NCI-H2081 treated with DMSO at 0.1 percent for 48 hours (cell line): ENCODE data around the gene BCL7A.

ENCODE experiments used
- DNase-seq: peaks from one replicate; lab custom pipeline; 2025; lab: John Stamatoyannopoulos, UW

The BCL7A gene

GRCh38 chr12:122079033-122079531 lies 57.4 kb downstream of the BCL7A start:
- DNase-seq: no peak

- no peak for DNase-seq
Measured at GRCh38 chr12:122079532-122080081, 57.9 kb downstream of the BCL7A start.

- DNase-seq: no peak
Measured at GRCh38 chr12:122080149-122081082, 58.7 kb downstream of the BCL7A start.

- no peak for DNase-seq
Measured at GRCh38 chr12:122081083-122081696, 59.5 kb downstream of the BCL7A start.

GRCh38 chr12:122081697-122082221 lies 60.1 kb downstream of the BCL7A start:
- DNase-seq: no peak

- no peak for DNase-seq
Measured at GRCh38 chr12:122082621-122083356, 61.1 kb downstream of the BCL7A start.

- no peak for DNase-seq
Measured at GRCh38 chr12:122084857-122085405, 63.2 kb downstream of the BCL7A start.

GRCh38 chr12:122085591-122085990 lies 63.9 kb downstream of the BCL7A start:
- DNase-seq: no peak

GRCh38 chr12:122086116-122086515 lies 64.4 kb downstream of the BCL7A start:
- DNase-seq: no peak

- DNase-seq: no peak
Measured at GRCh38 chr12:122086641-122087285, 65.1 kb downstream of the BCL7A start.

- no peak for DNase-seq
Measured at GRCh38 chr12:122087431-122088178, 65.9 kb downstream of the BCL7A start.

- DNase-seq: no peak
Measured at GRCh38 chr12:122088179-122088810, 66.6 kb downstream of the BCL7A start.

- DNase-seq: no peak
Measured at GRCh38 chr12:122089077-122089476, 67.4 kb downstream of the BCL7A start.

- no peak for DNase-seq
Measured at GRCh38 chr12:122090759-122091515, 69.3 kb downstream of the BCL7A start.

- DNase-seq: no peak
Measured at GRCh38 chr12:122093098-122093883, 71.6 kb downstream of the BCL7A start.

- DNase-seq: no peak
Measured at GRCh38 chr12:122094137-122094734, 72.6 kb downstream of the BCL7A start.

GRCh38 chr12:122094735-122095631 lies 73.3 kb downstream of the BCL7A start:
- DNase-seq: no peak
